Calu3 (cell line): ENCODE data around the gene EML6. TPM values are rescaled to one million over a fixed set of nuclear protein-coding genes. Genes with fewer than 3 reads are reported as not detected.

Experiments used
- BruUV-seq: library from RNA; stranded (reverse); fragments of 400-500 nt; replicated peaks from 2 replicates; lab custom pipeline; 2021; lab: Mats Ljungman, UMichigan
- CTCF ChIA-PET: fragments of 300-600 bp; sonication (Branson Sonifier 250); formaldehyde crosslinking; loops from one replicate; lab custom pipeline; 2022; ENCODE audit warnings: antibody characterized with exemption; lab: Charles Lee
- DNase-seq: peaks from one replicate; pipeline ENCODE4 v3.0.0; 2022
- H3K27ac Mint-ChIP-seq: one replicate; pipeline ENCODE4 v1.8.0; 2022; ENCODE audit warnings: mixed read lengths; ENCODE audit not compliant: unreplicated experiment
- H3K27me3 Mint-ChIP-seq: one replicate; pipeline ENCODE4 v1.8.0; 2022; ENCODE audit warnings: mixed read lengths; ENCODE audit not compliant: unreplicated experiment
- H3K36me3 Mint-ChIP-seq: one replicate; pipeline ENCODE4 v1.8.0; 2022; ENCODE audit warnings: mild to moderate bottlenecking, moderate library complexity, mixed read lengths; ENCODE audit not compliant: insufficient read depth, unreplicated experiment
- H3K4me1 Mint-ChIP-seq: one replicate; pipeline ENCODE4 v1.8.0; 2022; ENCODE audit warnings: mild to moderate bottlenecking, low read depth, mixed read lengths; ENCODE audit not compliant: unreplicated experiment
- H3K4me3 Mint-ChIP-seq: one replicate; pipeline ENCODE4 v1.8.0; 2022; ENCODE audit warnings: mild to moderate bottlenecking, low read depth, moderate library complexity, mixed read lengths; ENCODE audit not compliant: unreplicated experiment
- H3K9me3 Mint-ChIP-seq: one replicate; pipeline ENCODE4 v1.8.0; 2022; ENCODE audit warnings: low read depth, mixed read lengths; ENCODE audit not compliant: unreplicated experiment
- intact Hi-C: fragments of 100-400 bp; cut with micrococcal nuclease; formaldehyde crosslinking; loops from one replicate; pipeline ENCODE4 v1.10.0; 2022; ENCODE audit not compliant: unreplicated experiment
- total RNA-seq: library from RNA; stranded (reverse); gene quantifications from 2 replicates; pipeline ENCODE4 v1.2.3, GENCODE V29; 2022
- TF ChIP-seq, protein P1 (sequence below): fragments of 200-600 bp; IDR thresholded peaks from one replicate; pipeline ENCODE4 v1.8.0; 2022; ENCODE audit warnings: antibody characterized with exemption; ENCODE audit not compliant: unreplicated experiment

EML6 gene
- total RNA-seq, 1 experiment from 2014 or later: 0.45 TPM

DNA sequence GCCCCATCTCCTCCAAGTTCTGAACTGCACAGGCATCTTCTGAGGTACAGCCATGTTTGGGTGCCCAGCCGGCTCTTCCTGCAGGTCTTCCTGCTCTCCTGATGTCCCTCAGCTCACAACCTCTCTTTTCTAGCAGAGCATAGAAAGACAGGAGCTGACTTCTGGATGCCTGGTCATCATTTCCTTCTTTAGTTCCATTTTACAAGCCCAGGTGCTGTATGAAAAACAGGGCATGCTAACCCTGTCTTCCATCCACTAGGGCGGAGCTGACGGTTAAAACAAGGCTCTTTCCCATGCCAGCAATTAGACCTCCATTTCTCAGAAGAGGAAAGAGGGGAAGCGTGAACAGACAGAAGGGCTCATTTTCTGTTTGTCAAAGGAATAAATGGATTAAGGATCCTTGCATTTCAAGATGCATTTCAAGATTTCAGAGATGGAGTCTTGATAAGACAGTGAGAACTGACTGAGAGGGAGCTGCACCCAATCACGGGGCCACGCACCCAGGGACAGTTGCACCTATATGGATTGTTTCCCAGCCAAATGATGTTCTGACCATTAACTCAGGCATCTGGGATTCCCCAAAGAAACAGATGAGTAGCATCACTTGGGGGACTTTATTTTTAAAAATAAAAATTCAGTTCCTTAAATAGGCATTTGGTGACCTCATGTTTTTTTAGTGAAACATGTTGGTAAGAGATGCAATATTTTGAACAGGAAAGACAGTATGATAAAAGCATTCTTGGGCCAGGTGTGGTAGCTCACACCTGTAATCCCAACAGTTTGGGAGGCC lies 45.8 kb upstream of the EML6 start:
- BruUV-seq: no TSS peak
- Mint-ChIP-seq H3K4me1 (peaks cover 34% of the 10 kb centered on the region), H3K27me3 (no peaks in the 10 kb centered on the region), H3K4me3 (no peak overlapping the region), H3K36me3 (peaks cover 35% of the 10 kb centered on the region), H3K9me3 (no peaks in the 10 kb centered on the region), H3K27ac (no peak overlapping the region)
- CTCF ChIA-PET: no interaction called here
- DNase-seq: no peak
- TF ChIP-seq, protein P1, sequence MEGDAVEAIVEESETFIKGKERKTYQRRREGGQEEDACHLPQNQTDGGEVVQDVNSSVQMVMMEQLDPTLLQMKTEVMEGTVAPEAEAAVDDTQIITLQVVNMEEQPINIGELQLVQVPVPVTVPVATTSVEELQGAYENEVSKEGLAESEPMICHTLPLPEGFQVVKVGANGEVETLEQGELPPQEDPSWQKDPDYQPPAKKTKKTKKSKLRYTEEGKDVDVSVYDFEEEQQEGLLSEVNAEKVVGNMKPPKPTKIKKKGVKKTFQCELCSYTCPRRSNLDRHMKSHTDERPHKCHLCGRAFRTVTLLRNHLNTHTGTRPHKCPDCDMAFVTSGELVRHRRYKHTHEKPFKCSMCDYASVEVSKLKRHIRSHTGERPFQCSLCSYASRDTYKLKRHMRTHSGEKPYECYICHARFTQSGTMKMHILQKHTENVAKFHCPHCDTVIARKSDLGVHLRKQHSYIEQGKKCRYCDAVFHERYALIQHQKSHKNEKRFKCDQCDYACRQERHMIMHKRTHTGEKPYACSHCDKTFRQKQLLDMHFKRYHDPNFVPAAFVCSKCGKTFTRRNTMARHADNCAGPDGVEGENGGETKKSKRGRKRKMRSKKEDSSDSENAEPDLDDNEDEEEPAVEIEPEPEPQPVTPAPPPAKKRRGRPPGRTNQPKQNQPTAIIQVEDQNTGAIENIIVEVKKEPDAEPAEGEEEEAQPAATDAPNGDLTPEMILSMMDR: no peak
- intact Hi-C loops: no loop called here

DNA sequence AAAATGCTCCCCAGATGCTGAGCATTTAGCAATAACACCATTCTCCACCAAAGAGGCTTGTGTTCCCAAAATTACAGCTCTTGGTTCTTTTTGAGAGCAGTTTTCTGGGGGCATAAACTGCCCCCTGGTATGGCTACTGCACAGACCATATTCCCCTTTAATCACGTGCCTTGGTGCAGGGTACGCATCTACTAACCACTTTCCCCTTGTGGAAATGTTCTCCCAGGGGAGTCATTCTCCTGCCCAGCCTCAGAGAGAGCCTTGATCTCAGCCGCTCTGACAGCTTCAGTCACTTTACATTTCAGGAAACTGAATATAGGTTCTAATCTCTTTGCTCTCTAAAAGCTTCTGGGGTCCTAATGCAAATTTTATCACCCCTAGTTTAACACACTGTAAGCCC lies 44.7 kb upstream of the EML6 start:
- peaks cover 24% of the 10 kb centered on the region for H3K4me1 Mint-ChIP-seq
- H3K4me3 Mint-ChIP-seq: no peak overlapping the region
- peaks cover 25% of the 10 kb centered on the region for H3K36me3 Mint-ChIP-seq
- TF ChIP-seq, protein P1: no peak
- intact Hi-C loops: no loop called here
- BruUV-seq: no TSS peak
- CTCF ChIA-PET: no interaction called here
- no peaks in the 10 kb centered on the region for H3K9me3 Mint-ChIP-seq
- H3K27ac Mint-ChIP-seq: no peak overlapping the region
- DNase-seq: no peak
- no peaks in the 10 kb centered on the region for H3K27me3 Mint-ChIP-seq

DNA sequence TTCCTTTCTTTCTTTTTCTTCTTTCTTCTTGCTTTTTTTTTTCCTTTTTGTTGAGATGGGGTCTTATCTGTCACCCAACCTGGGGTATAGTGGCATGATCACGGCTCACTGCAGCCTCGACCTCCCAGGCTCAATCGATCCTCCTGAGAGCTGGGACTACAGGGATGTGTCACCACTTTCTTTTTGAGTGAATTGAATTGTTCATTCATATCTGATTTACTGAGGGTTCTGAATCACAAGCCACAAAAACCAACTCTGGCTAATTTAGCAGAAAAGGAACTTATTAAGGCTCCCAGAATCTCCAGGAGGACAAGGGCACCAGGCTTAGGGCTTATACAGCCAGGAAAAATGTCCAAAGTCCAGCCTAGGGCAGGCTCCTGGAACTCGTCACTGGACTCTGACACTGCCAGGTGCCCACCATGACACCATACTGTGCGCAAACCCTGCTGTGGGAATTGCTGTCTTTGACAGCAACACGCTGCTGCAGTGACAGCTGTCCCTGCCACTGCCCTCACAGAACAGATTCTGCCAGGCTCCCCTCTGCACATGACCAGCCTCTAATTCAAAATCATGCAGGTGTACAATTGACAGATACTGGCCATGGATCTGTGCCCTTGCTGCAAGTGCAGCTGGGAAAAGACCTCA lies 42.9 kb upstream of the EML6 start:
- no peak for DNase-seq
- CTCF ChIA-PET: interaction anchor here (0.7 to 1.1 kb wide), 3 partner anchors 24 to 328 kb away, joined by 3 to 8 read pairs (median 4); no protein-coding TSS in a partner anchor
- BruUV-seq: no TSS peak
- no peak overlapping the region for H3K27ac Mint-ChIP-seq
- TF ChIP-seq, protein P1: no peak
- H3K4me1 Mint-ChIP-seq: peaks cover 15% of the 10 kb centered on the region
- intact Hi-C loops: no loop called here
- H3K27me3 Mint-ChIP-seq: no peaks in the 10 kb centered on the region
- peaks cover 7% of the 10 kb centered on the region for H3K36me3 Mint-ChIP-seq
- H3K4me3 Mint-ChIP-seq: no peak overlapping the region
- no peaks in the 10 kb centered on the region for H3K9me3 Mint-ChIP-seq

DNA sequence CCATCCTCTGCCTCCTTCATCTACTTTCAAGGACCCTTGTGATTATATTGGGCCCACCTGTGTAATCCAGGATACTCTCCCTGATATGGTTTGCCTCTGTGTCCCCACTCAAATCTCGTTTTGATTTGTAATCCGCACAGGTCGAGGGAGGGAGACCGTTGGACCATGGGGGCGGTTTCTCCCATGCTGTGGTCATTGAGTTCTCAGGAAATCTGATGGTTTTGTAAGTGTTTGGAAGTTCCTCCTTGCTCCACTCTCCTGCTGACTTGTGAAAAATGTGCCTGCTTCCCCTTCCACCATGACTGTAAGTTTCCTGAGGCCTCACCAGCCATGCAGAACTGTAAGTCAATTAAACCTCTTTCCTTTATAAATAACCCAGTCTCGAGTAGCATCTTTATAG lies 42.0 kb upstream of the EML6 start:
- Mint-ChIP-seq H3K27ac (no peak overlapping the region), H3K4me3 (no peak overlapping the region), H3K36me3 (peaks cover 5% of the 10 kb centered on the region), H3K27me3 (no peaks in the 10 kb centered on the region), H3K4me1 (peaks cover 15% of the 10 kb centered on the region), H3K9me3 (no peaks in the 10 kb centered on the region)
- TF ChIP-seq, protein P1: no peak
- no peak for DNase-seq
- no TSS peak for BruUV-seq
- CTCF ChIA-PET: interaction anchor here (0.8 to 1.1 kb wide), 2 partner anchors 8 to 23 kb away, joined by 3 to 4 read pairs; no protein-coding TSS in a partner anchor
- intact Hi-C loops: no loop called here
